Amygdala (tissue), 56 donors: ENCODE results near the gene BRDT.
A peak's percentile ranks its signal among the peaks of the same experiment; 100 is the strongest.
"Not testable (repeated sequence)": the region's sequence is repeated elsewhere in the genome, so short reads cannot be mapped to it uniquely, and the experiment has no call there.

Experiments
- DNase-seq, 56 donors: peaks; one replicate each; lab custom pipeline; 2025; lab: John Stamatoyannopoulos, UW

Gene BRDT

DNA sequence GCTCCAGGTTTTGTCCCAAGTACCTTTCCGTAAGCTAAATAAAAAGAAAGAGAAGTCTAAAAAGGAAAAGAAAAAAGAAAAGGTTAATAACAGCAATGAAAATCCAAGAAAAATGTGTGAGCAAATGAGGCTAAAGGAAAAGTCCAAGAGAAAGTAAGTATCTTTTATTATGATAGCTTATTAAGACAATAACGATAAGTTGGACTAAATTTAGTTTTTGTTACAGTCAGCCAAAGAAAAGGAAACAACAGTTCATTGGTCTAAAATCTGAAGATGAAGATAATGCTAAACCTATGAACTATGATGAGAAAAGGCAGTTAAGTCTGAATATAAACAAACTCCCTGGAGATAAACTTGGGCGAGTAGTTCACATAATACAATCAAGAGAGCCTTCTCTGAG lies 31.5 kb downstream of the BRDT start:
- DNase-seq, result no peak

DNA sequence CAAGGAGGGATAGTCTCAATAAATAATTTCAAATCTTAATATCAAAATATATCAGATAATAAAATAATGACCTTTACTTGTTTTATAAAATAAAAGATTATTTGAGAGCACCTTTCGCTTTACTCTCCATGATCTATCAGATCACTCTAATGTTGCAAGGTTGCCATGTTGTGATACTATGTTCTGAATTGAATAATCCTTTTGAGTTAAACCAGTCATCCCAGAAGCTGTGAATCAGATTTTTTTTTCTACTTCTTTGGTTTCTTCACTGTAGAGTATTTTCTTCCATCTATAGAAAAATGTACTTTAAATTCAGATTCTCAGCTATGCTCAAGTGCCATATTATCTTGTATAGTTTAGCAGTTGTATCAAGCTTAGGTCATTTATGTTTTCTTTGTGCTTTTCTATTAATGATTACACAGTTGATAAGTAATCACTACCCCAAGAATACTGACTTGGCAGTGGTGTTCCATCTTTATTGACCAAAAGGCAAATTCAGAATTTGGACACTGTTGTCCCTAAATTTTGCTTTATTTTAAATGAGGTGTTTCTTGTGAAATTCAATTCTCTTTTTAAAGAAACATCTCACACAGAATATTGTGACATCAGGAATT lies 32.9 kb downstream of the BRDT start:
- DNase-seq, result no peak

DNA sequence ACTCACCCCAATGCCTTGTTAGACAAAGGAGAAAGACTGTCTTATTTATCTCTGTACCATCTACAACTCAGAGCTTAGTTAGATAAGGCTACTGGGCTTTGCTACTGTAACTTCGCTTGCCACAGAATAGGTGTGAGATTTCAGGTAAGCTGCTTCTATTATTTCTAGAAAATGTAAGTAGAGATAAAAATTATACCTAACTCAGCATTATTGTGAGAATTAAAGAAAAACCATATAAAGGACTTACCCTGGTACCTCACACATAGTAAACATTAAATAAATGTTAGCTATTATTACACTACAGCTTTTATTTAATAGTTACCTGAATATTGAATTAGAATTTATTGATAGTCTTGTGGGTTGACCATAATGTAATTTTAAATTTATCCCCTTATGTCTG lies 44.1 kb downstream of the BRDT start:
- no peak for DNase-seq

GRCh38 chr1:91997607-91998195 lies 48.5 kb downstream of the BRDT start:
- DNase-seq, result peak in 11 of 56 donors; percentile 0 to 50 (median 1)

DNA sequence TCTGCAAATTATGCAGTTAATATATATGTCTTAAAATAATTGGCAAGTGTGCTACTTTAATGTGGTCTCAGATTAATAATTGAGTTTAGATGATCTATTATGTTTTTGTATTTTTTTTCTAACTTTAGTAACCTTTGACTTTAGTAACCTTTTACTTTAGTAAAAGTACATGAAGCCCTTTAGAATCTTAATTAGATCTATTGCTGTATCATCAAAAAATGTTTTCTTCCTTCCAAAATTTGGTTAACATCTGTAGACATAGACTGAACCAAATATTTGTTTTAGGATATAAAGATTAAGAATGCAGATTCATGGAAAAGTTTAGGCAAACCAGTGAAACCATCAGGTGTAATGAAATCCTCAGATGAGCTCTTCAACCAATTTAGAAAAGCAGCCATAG lies 54.9 kb downstream of the BRDT start:
- DNase-seq, result no peak

GRCh38 chr1:92013923-92014322 lies 64.7 kb downstream of the BRDT start:
- no peak for DNase-seq

GRCh38 chr1:92016720-92017316 lies 67.6 kb downstream of the BRDT start:
- no peak for DNase-seq

DNA sequence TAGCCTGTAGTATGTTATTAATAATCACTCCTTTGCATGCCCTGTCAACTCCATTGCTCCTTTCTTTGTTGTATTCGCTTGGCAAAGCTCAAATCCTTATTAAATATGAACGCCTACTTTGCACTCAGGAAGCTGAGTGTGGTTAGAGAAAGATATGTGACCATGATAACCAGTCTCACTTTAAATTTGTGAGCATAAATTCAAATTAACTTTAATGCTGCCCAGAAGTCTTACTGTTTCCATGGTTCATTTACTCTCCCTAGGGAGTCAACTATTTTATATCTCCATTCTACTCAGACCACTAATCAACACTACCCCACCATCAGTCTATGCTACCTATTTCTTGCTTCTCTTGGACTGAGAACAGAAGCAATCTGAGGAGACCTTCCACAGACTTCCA lies 68.5 kb downstream of the BRDT start:
- no peak for DNase-seq

- not testable (repeated sequence) for DNase-seq
Measured at GRCh38 chr1:92026042-92026441, 76.8 kb downstream of the BRDT start.

- DNase-seq, result no peak
Measured at GRCh38 chr1:92026806-92027205, 77.6 kb downstream of the BRDT start.

DNA sequence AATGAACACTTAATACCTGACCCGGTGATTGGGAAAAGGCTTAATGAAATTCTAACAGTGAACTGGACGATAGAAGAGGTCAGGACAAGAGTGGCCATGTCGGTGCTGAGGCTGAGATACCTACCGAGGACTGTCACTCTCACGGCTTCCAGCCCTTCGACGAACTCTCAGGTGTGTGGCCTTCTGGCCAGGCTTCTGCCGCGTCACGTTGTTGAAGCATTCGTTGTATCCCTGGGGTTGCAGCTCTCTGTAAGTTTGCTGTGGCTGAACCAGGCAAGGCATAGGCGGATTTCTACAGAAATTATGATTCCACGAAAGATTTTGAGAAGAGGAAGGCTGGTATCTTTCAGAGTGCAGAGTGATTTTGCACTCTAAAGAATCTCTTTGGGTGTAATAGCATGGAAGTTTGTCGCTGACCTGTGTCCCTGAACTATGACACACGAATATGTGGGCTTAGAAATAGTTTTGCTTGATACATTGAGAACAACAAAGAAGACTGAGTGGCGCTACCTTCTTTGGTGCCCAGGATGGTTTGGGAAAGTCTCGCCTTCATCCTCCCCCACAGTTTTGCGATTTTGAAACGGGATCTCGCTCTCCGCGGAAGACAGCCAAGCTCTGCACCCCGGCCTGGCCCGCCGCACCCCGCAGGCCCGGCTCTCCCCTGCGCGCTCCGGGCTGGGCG lies 80.2 kb downstream of the BRDT start:
- DNase-seq, result peak in 3 of 56 donors; percentile 8 to 29 (median 14)

DNA sequence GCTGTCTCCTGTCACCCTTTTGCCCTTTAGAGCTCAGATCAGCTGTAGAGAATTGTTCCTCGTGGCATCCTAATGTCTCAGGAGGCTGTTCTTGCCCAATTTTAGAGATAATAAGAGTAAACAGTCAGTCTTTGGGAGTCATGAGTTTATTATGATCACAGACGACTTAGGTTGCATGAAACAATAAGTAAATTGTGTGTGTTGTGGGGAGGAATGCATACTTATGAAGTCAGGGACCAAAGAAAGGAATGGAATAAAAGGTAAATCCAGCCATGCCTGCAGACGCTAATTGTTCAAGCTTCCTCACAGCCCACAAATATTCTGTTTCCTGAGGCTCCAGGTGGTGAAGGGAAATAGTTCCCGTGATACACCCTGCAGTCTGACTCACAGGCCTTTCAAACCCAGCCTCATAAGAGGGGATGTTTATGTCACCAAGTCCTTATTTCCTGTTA lies 81.5 kb downstream of the BRDT start:
- DNase-seq, result peak in 3 of 56 donors; percentile 2 to 33 (median 32)

GRCh38 chr1:92031281-92032110 lies 82.3 kb downstream of the BRDT start:
- DNase-seq, result peak in 3 of 56 donors; percentile 2 to 29 (median 15)

- no peak for DNase-seq
Measured at GRCh38 chr1:92037400-92037799, 88.2 kb downstream of the BRDT start.

DNA sequence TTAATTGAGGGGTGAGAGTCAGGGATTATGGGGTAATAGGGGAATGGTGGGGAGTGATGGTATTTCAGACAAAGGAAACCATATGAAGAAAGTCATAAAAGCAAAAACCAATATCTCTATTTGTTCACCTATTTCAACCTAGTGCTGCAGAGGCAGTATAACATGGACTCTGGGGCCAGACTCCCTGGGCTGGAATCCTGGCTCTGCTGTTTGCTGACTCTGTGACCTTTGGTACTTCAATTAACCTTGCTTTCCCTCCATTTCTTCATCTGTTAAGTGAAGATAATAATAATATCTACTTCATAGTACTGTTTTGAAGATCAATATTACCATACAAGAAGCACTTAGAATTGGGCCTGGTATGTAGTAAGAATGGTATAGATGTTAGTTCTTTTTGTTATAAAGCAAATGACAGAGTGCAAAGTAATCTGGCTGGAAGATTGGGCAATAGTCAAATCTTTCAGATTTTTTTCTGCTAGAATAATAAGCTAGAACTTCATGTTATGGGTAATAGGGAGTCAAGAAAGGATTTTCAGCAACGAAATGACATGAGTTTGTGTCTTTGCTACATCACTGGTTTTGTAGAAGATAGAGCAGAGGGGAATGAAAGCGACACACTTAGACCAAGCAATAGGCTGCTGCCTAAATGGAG lies 89.6 kb downstream of the BRDT start:
- DNase-seq, result no peak

- no peak for DNase-seq
Measured at GRCh38 chr1:92040971-92041370, 91.8 kb downstream of the BRDT start.

DNA sequence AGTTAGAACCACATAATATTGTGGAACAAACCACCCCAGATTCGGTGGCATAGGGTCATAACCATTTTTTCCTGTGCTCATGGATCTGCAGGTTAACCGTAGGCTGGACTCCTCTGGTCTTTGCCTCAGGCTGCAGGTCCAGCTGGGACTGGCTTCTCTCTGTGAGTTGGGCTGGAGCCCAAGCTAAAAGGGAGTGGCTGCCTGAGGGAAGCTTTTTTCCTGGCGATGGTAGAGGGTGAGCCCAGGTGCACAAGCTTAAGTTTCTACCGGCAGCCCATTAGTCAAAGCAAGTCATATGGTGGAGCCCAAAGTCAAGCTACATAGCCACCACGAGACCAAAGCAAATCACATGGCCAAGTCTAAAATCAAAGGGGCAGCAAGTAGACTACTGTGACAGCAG lies 94.4 kb downstream of the BRDT start:
- no peak for DNase-seq

DNA sequence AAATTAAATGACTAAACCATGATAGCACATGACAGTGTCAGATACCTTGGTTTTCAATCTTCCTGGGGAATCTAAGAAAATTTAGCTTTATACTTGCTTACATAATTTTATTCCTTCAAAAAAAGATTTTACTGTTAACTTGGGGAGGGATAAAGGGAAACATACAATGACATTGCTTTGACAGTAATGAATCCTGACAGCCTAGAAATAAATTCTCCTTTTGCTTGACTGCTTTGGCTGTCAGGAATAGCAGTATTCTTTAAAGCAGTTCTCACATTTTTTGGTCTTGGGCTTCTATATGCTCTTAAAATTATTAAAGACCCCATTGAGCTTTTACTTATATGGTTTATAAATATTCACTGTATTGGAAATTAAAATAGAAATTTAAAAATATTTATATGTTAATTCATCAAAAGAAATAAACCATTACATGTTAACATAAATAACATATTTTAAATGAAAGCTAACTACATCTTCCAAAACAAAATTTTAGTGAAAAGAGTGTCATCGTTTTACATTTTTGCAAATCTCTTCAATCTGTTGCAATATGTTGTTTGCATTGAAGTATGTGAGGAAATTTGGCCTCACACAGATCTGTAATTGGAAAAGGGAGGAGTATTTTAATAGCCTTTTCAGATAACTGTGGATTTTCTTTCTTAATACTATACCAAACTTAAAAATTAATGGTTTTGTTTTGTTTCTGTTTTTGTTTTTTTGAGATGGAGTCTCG lies 96.7 kb downstream of the BRDT start:
- DNase-seq, result no peak

- DNase-seq, result no peak
Measured at GRCh38 chr1:92051948-92052347, 102.7 kb downstream of the BRDT start.
